Anterior cingulate cortex (tissue), 58 donors: ENCODE results near the gene CACNA2D1.

Experiments used
- DNase-seq, 58 donors: peaks; one replicate each; lab custom pipeline; 2025; lab: John Stamatoyannopoulos, UW

CACNA2D1 gene

DNA sequence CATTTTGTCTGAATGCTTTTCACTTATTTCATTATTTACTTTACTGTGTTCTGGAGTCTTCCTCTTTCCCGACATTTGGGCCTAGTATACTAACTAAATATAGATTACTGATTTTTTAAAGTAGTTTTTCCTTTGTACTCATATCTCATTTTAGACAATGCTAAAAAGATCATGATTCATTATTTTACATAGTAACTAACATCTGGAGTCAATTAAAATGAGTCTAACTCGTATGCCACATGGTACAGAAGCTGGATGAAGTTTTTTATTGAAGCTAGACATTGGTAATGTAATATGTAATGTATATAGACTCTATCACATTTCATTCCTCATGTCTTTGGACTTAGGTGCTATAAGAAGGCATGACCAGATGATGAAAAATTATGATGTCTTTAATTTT, 517.4 kb downstream of the CACNA2D1 start:
- DNase-seq, result no peak

DNA sequence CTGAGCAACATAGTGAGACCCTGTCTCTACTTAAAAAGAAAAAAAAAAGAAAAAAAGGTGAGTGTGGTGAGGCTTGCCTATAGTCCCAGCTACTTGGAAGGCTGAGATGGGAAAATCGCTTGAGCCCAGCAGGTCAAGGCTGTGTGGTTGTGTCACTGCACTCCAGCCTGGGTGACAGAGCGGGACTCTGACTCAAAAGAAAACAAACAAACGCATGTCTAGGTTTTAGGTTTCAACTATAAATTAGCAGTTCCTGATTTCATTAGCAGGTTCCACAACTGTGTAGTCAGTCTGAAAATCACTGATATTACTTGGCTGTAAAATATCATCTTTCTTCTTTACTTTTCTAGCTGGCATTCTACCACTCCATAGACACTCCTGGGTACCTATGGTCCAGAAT, 518.0 kb downstream of the CACNA2D1 start:
- no peak for DNase-seq

DNA sequence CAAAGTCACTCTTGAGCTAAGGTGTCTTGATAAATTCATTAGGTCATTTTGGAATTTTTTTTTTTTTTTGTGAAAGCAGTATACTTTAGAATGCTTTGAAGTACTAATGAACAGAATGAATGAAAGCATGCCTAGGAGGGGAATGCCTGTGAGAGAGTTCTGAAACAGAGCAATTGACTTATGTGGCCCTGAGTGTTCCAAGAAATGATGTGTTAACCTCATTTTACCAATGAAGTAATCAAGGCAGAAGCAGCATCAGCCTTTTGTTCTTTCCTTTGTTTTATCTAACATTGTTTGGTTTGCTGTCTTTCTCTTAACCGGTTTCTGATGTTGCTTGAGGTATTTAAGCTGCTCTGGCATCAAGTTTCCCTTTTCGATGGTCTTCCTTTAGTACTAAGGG, 519.1 kb downstream of the CACNA2D1 start:
- DNase-seq, result no peak

DNA sequence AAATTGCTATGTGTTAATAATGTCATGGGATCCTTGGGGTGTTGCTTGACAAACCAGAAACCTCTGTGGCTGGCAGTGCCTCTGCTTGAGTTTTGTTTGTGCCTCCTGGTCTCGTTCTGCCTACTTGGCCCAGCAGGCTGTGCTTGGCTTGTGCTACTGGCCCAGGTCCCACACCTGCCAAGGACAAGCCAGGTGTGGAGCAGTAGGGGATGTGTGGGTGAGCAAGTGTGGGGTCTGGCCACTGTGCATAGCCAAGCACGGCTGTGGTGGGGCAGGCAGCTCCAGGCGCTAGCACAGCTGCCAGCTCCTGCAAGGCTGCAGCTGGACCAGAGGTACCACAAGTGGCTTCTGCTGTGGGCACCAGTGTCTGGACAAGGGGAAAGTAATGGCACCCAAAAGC, 524.1 kb downstream of the CACNA2D1 start:
- DNase-seq, result no peak

DNA sequence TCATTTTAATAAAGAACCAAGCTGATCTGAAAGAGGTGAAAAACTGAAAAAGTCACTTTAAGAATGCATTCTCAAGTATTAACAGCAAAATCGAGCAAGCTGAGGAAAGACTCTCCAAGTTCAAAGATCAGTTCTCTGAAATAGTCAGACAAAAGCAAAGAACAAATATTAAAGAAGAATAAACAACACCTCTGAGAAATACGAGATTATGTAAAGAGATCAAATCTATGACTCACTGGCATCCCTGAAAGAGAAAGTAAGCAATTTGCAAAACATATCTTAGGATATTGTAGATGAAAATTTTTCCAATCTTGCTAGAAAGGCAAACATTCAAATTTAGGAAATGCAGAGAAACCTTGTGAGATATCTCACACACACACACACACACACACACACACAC, 535.4 kb downstream of the CACNA2D1 start:
- DNase-seq, result no peak

DNA sequence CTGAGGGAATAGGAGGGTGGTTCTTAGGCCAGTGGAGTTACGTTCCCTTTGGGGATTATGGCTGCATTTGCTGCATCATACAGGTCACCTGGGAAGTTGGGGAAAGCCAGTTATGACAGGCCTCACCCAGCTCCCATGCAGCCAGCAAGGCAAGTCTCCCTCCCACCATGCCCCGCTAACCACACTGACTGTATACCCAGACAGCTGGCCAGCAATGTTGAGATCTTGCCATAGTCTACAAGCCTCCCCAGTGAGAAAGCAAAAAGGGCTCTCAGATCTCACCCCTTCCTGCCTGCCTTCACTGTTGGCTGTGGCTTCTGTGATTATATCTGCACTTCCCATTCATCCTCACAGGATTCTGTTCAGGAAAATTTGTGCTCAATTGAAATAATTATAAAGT, 540.5 kb downstream of the CACNA2D1 start:
- no peak for DNase-seq

DNA sequence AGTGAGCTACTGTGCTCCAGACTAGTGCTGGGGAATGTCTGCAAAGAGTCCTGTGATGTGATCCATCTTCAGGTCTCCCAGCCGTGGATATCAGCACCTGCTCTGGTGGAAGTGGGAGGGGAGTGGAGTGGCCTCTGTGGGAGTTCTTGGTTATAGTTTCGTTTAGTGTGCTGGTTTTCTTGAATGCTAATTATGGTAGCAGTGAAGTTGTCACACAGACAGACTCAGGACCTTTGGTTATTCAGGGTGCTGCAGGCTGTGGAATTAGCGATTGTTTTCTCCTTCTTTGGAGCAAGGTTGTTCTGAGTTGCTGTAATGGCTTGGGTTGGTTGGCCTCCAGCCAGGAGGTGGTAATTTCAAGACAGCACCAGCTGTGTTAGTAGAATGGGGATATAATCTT, 541.0 kb downstream of the CACNA2D1 start:
- DNase-seq, result no peak
